NT2/D1 (cell line): Measurements from ENCODE around the gene CLDN1.

Experiments used
- DNase-seq: peaks from one replicate; pipeline ENCODE4 v3.0.0-alpha.2; 2011; ENCODE audit warnings: low read depth, low spot score
- H3K27me3 ChIP-seq: 2 replicates; pipeline ENCODE4 v1.6.0; 2011; ENCODE audit warnings: mild to moderate bottlenecking; ENCODE audit not compliant: insufficient read length, insufficient read depth
- H3K36me3 ChIP-seq: 2 replicates; pipeline ENCODE4 v1.6.1; 2011; ENCODE audit warnings: mild to moderate bottlenecking, low read length, mixed read lengths; ENCODE audit not compliant: insufficient read depth, insufficient read length
- H3K4me1 ChIP-seq: 2 replicates; pipeline ENCODE4 v1.5.1; 2011; ENCODE audit not compliant: insufficient read depth, insufficient read length
- H3K4me3 ChIP-seq: 2 replicates; pipeline ENCODE4 v1.5.1; 2011; ENCODE audit warnings: low read depth; ENCODE audit not compliant: insufficient read length
- H3K9ac ChIP-seq: 2 replicates; pipeline ENCODE4 v1.6.0; 2011; ENCODE audit warnings: low read depth; ENCODE audit not compliant: insufficient read length
- H3K9me3 ChIP-seq: 2 replicates; pipeline ENCODE4 v1.5.1; 2011; ENCODE audit warnings: mild to moderate bottlenecking, low read length; ENCODE audit not compliant: insufficient read depth
- SUZ12 ChIP-seq: IDR thresholded peaks from 2 replicates; pipeline ENCODE4 v1.6.1; 2011; ENCODE audit not compliant: insufficient read length, insufficient read depth; ENCODE audit errors: extremely low read depth
- YY1 ChIP-seq: IDR thresholded peaks from 2 replicates; pipeline ENCODE4 v1.6.1; 2011; ENCODE audit not compliant: insufficient read length, insufficient read depth
- ZNF274 ChIP-seq: IDR thresholded peaks from 2 replicates; pipeline ENCODE4 v1.6.1; 2011; ENCODE audit warnings: mild to moderate bottlenecking, low read depth, low read length

CLDN1 gene

GRCh38 chr3:190345027-190345821, 23.0 kb upstream of the CLDN1 start:
- Histone ChIP-seq H3K9me3 (peaks cover 7% of the 10 kb centered on the region; the same call in 1 of the 2 replicates), H3K27me3 (no peaks in the 10 kb centered on the region), H3K36me3 (no peaks in the 10 kb centered on the region), H3K4me1 (no peaks in the 10 kb centered on the region), H3K9ac (no peak overlapping the region), H3K4me3 (no peak overlapping the region)
- DNase-seq = no peak
- TF ChIP-seq ZNF274 = no peak
- TF ChIP-seq YY1 = no peak
- TF ChIP-seq SUZ12 = no peak

- Histone ChIP-seq H3K4me1 (no peaks in the 10 kb centered on the region), H3K36me3 (no peaks in the 10 kb centered on the region), H3K9ac (no peak overlapping the region), H3K9me3 (peaks cover 7% of the 10 kb centered on the region; the same call in 1 of the 2 replicates), H3K27me3 (no peaks in the 10 kb centered on the region), H3K4me3 (no peak overlapping the region)
- DNase-seq = no peak
- TF ChIP-seq SUZ12 (no peak), YY1 (no peak), ZNF274 (no peak)
These were observed 17.8 kb upstream of the CLDN1 start for GRCh38 chr3:190340071-190340470.

- Histone ChIP-seq H3K9me3 (peaks cover 7% of the 10 kb centered on the region; the same call in 1 of the 2 replicates), H3K27me3 (no peaks in the 10 kb centered on the region), H3K4me3 (no peak overlapping the region), H3K9ac (no peak overlapping the region), H3K4me1 (no peaks in the 10 kb centered on the region), H3K36me3 (no peaks in the 10 kb centered on the region)
- no peak for DNase-seq
- TF ChIP-seq ZNF274 (no peak), SUZ12 (no peak), YY1 (no peak)
These were observed 16.9 kb upstream of the CLDN1 start for GRCh38 chr3:190339130-190339529.

GRCh38 chr3:190338717-190339116, 16.5 kb upstream of the CLDN1 start:
- no peak for DNase-seq
- Histone ChIP-seq H3K4me3 (no peak overlapping the region), H3K27me3 (no peaks in the 10 kb centered on the region), H3K36me3 (no peaks in the 10 kb centered on the region), H3K4me1 (no peaks in the 10 kb centered on the region), H3K9me3 (peaks cover 7% of the 10 kb centered on the region; the same call in 1 of the 2 replicates), H3K9ac (no peak overlapping the region)
- TF ChIP-seq SUZ12 = no peak
- no peak for TF ChIP-seq YY1
- no peak for TF ChIP-seq ZNF274

GRCh38 chr3:190337301-190337700, 15.1 kb upstream of the CLDN1 start:
- no peak for DNase-seq
- H3K36me3 ChIP-seq = no peaks in the 10 kb centered on the region
- H3K4me3 ChIP-seq = no peak overlapping the region
- H3K9ac ChIP-seq = no peak overlapping the region
- H3K27me3 ChIP-seq = no peaks in the 10 kb centered on the region
- no peaks in the 10 kb centered on the region for H3K4me1 ChIP-seq
- H3K9me3 ChIP-seq = peaks cover 7% of the 10 kb centered on the region; the same call in 1 of the 2 replicates
- TF ChIP-seq SUZ12 = no peak
- TF ChIP-seq ZNF274 = no peak

GRCh38 chr3:190336516-190337189, 14.4 kb upstream of the CLDN1 start:
- H3K4me1 ChIP-seq = no peaks in the 10 kb centered on the region
- H3K36me3 ChIP-seq = no peaks in the 10 kb centered on the region
- no peak overlapping the region for H3K9ac ChIP-seq
- peaks cover 7% of the 10 kb centered on the region; the same call in 1 of the 2 replicates for H3K9me3 ChIP-seq
- H3K4me3 ChIP-seq = no peak overlapping the region
- no peaks in the 10 kb centered on the region for H3K27me3 ChIP-seq
- TF ChIP-seq ZNF274 = no peak
- no peak for TF ChIP-seq SUZ12
- no peak for TF ChIP-seq YY1
- no peak for DNase-seq

GRCh38 chr3:190333961-190334360, 11.7 kb upstream of the CLDN1 start:
- no peak for DNase-seq
- Histone ChIP-seq H3K4me3 (no peak overlapping the region), H3K36me3 (no peaks in the 10 kb centered on the region), H3K4me1 (no peaks in the 10 kb centered on the region), H3K27me3 (no peaks in the 10 kb centered on the region), H3K9ac (no peak overlapping the region), H3K9me3 (no peaks in the 10 kb centered on the region)
- TF ChIP-seq ZNF274 = no peak
- no peak for TF ChIP-seq SUZ12
- no peak for TF ChIP-seq YY1
